Measurements from ENCODE around the gene SLCO4A1. TPM values are rescaled to one million over a fixed set of nuclear protein-coding genes. Genes with fewer than 3 reads are reported as not detected.

SLCO4A1 gene
- total and polyA plus RNA-seq, 2 donors (not counting 3 experiments of a cell fraction or from before 2014, with no cell fraction given) = 1.4 to 4.1 TPM

GRCh38 chr20:62635852-62636251, 6.5 kb upstream of the SLCO4A1 start:
- H3K36me3 ChIP-seq (ENCODE audit: control insufficient read depth in 2 of 2, extremely low read depth in 1 of 2, insufficient read depth in 2 of 2, low read length in 2 of 2) = no peaks in the 10 kb centered on the region
- H3K4me1 ChIP-seq (ENCODE audit: control insufficient read depth, extremely low read depth, insufficient read depth, low read length) = no peaks in the 10 kb centered on the region
- DNase-seq (ENCODE audit: low read depth, low spot score) (no peak), FAIRE-seq (no peak)
- ChIA-PET POLR2A (no interaction called here), CTCF (no interaction called here)
- no peak overlapping the region for H3K4me3 ChIP-seq (replicated peaks in 1 of 3; ENCODE audit: insufficient read depth in 1 of 3, low read depth in 1 of 3, low read length in 3 of 3)
- H3K79me2 ChIP-seq (ENCODE audit: control insufficient read depth, insufficient read depth, low read length) = no peaks in the 10 kb centered on the region
- no peaks in the 10 kb centered on the region for H3K9me1 ChIP-seq (replicated peaks; ENCODE audit: control insufficient read depth, extremely low read depth, insufficient read depth, low read length)
- H3K9ac ChIP-seq (replicated peaks; ENCODE audit: extremely low read depth, insufficient read depth, low read length) = no peak overlapping the region
- H2AFZ ChIP-seq (ENCODE audit: low read depth, low read length) = no peak overlapping the region
- BruUV-seq (replicated peaks) = no TSS peak
- H3K9me3 ChIP-seq (replicated peaks; ENCODE audit: control insufficient read depth, insufficient read depth, low read length) = no peaks in the 10 kb centered on the region
- no peak overlapping the region for H3K4me2 ChIP-seq (ENCODE audit: insufficient read depth, low read length)
- H3K27ac ChIP-seq (ENCODE audit: insufficient read depth, low read depth, low read length) = no peak overlapping the region
- TF ChIP-seq FOS (IDR thresholded peaks at IDR 0.05; ENCODE audit: borderline replicate concordance, insufficient read depth, low read length) (no peak), POLR2AphosphoS5 (IDR thresholded peaks at IDR 0.05; ENCODE audit: insufficient read depth, low read depth, low read length) (no peak), JUN (IDR thresholded peaks at IDR 0.05; ENCODE audit: borderline replicate concordance, insufficient read depth, insufficient read length, low read depth) (no peak), CTCF (IDR thresholded peaks at IDR 0.05; ENCODE audit: extremely low read depth in 1 of 2, insufficient read depth in 1 of 2, low read depth in 1 of 2, low read length in 2 of 2) (no peak), EZH2 (IDR thresholded peaks at IDR 0.05; ENCODE audit: borderline replicate concordance, low read depth, low read length, severe bottlenecking) (no peak), MAX (IDR thresholded peaks at IDR 0.05; ENCODE audit: insufficient read depth, insufficient read length) (no peak)
- H4K20me1 ChIP-seq (replicated peaks; ENCODE audit: control insufficient read depth, extremely low read depth, insufficient read depth, low read length) = no peaks in the 10 kb centered on the region
- intact Hi-C loops (cut with micrococcal nuclease) (no loop called here), dilution Hi-C loops (cut with MboI; ENCODE audit: extremely low pct_ligation_motif_present, low sequenced_read_pairs) (no loop called here)
- H3K27me3 ChIP-seq (ENCODE audit: control insufficient read depth in 2 of 2, insufficient read depth in 2 of 2, low read length in 2 of 2) = peaks cover 4 to 5% of the 10 kb centered on the region in 2 experiments
